Stimulated activated naive CD4-positive, alpha-beta T cell treated with Interleukin-2 at 50 U/mL for 16 hours (primary cell): ENCODE measurements around the gene SMCHD1.
"Not testable (repeated sequence)": the region's sequence is repeated elsewhere in the genome, so short reads cannot be mapped to it uniquely, and the experiment has no call there.

Experiments
- DNase-seq: peaks from one replicate; lab custom pipeline; 2025; lab: John Stamatoyannopoulos, UW

SMCHD1 gene

DNA sequence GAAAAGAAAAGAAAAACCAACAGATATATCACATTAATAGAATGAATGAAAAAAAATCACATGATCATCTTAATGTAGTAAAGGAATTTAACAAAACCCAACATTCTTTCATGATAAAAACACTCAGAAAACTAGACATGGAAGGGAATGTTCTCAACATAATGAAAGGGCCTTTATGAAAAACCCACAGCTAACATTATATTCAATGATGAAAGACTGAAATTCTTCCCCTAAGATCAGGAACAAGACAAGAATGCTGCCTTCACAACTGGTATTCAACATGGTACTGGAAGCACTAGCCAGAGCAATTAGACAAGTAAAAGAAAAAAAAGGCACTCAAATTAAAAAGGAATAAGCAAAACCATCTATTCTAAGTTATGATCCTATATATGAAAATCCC lies 162.8 kb downstream of the SMCHD1 start:
- DNase-seq: no peak

DNA sequence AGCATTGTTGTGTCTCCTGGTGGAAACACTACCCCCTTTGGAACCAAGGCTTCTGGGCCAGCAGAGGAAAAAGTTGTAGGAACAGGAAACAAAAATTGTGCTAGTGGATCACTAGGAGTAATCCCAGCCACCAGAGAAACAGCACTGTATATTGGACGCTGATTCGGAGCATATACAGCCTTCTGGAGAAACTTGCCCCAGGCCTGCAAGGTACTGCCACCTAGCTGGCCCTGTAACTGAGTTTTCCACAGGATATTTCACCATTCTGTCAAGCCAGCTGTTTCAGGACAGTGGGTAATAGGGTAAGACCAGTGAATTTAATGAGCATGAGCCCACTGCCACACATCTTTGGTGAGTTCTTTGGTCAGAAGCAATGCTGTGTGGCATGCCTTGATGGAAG lies 166.2 kb downstream of the SMCHD1 start:
- DNase-seq: no peak

DNA sequence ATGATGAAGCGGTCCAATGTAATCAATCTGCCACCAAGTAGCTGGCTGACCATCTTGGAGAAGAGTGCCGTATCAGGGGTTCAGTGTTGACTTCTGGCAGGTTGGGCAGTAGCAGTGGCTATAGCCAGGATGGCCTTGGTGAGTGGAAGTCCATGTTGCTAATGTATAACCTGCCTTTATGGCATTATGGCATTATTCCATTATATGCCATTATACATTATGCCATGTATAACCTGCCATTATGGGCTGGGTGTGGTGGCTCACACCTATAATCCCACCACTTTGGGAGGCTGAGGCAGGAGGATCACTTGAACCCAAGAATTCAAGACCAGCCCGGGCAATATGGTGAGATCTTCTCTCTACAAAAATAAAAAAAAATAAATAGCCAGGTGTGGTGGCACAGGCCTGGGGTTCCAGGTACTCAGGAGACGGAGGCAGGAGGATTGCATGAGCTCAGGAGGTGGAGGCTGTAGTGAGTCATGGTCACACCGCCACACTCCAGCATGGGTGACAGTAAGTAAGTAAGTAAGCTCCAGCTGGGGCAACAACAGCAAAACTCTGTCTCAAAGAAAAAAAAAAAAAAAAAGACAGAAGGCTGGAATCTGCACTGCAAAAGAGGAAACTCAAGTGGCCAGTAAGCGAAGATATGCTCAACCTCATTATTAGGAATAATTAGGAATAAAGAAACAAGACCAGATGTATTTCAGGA lies 166.8 kb downstream of the SMCHD1 start:
- DNase-seq: no peak

DNA sequence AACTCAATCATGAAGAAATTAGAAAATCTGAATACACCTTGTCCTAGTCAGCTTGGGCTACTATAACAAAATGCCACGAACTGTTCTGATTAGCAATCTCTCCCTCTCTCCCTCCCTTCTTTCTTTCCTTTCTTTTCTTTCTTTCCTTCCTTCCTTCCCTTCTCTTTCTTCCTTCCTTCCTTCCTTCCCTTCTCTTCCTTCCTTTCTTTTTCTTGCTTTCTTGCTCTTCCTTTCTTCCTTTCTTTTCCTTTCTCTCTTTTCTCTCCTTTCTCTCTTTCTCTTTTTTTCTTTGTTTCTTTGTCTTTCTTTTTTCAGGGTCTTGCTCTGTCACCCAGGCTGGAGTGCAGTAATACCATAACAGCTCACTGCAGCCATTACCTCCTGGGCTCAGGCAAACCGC lies 167.7 kb downstream of the SMCHD1 start:
- DNase-seq: no peak

DNA sequence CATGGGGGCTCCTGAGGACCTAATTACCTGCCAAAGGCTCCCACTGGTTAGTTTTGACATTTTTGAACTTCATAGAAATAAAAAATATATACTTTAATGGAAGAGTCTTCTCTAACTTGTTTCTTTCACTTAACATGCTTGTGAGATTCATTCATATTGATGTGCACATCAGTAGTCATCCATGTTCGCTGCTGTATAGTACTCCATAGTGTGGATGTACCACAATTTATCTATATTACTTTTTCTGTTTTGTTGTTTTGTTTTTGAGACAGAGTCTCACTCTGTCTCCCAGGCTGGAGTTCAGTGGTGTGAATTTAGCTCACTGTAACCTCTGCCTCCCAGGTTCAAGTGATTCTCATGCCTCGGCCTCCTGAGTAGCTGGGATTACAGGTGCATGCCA lies 168.4 kb downstream of the SMCHD1 start:
- DNase-seq: no peak

DNA sequence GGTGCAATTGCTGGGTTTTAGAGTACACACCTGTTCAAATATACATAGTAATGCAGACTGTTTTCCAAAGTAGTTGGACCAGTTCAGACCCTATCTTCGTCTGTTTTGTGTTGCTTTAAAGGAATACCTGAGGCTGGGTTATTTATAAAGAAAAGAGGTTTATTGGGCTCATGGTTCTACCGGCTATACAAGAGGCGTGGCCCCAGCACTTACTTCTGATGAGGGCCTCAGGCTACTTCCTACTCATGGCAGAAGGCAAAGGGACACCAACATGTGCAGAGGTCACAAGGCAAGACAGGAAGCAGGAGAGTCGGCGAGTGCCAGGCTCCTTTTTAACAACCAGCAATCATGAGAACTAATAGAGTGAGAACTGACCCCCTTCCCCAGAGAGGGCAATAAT lies 169.3 kb downstream of the SMCHD1 start:
- no peak for DNase-seq

DNA sequence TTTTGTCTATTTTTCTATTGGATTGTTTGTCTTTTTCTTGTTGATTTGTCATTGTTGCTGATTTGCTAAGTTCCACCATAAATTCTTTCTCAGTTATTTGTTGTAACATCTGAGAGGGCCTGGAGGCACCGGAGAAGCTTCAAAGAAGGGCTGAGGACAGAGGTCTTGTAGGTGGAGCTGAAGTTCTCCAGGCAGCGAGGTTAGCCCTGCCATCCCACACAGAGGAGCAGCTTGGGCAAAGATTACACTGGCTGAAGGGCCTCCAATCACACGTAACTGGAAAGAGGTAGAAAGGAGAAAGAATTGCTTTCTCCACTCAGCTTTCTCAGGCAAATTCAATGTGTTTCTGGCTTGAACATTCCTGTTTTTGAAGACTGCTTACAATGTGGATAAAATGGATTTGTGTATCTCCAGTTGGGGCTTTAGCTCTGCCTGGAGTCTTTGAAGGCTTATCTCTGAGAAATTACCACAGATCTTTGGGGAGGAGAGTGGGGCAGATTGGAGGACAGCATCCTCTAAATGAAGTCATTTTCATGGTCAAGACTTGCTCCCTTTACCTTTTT lies 170.2 kb downstream of the SMCHD1 start:
- no peak for DNase-seq

DNA sequence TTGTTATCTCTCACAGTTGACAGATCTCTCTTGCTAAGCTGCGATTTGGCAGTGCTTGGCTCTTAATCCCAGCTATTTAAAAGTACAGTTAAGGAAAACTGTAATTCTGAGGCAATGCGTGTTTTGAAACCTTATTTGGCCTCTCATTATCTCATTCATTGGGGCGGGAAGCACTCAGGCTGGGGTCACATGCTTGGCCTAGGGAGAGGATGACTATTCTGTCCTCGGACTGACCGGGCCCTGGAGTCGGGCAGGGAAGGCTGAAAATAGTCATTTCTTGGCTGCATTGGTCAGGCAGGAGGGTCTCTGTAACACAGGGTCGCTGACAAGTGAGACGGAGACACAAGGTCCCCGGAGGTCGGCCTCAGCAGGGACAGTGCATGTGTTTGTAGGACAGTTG lies 171.1 kb downstream of the SMCHD1 start:
- DNase-seq: no peak

DNA sequence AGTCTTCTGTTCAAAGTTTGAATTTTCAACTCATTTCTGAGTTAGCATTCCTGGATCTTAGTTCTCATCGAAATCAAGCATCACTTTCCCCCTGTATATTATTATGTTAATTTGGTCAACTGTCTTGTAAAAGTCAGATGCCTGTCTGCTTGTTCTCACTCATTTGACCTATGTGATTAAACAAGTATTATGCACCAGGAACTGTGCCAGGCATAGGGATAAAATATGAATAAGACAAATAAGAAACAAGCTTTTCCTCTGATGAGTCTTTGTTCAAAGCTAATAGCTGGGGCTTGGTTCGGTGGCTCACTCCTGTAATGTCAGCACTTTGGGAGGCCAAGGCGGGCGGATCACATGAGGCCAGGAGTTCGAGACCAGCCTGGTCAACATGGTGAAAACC lies 171.5 kb downstream of the SMCHD1 start:
- DNase-seq: no peak

DNA sequence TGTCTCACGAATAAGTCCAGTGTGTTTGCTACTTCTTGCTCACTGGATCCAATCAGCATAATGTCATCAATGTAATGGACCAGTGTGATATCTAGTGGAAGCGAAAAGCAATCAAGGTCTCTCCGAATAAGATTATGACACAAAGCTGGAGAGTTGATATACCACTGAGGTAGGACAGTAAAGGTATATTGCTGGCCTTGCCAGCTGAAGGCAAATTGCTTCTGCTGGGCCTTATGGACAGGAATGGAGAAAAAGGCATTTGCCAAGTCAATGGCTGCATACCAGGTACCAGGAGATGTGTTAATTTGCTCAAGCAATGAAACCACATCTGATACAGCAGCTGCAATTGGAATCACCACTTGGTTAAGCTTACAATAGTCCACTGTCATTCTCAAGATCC lies 180.6 kb downstream of the SMCHD1 start:
- not testable (repeated sequence) for DNase-seq

DNA sequence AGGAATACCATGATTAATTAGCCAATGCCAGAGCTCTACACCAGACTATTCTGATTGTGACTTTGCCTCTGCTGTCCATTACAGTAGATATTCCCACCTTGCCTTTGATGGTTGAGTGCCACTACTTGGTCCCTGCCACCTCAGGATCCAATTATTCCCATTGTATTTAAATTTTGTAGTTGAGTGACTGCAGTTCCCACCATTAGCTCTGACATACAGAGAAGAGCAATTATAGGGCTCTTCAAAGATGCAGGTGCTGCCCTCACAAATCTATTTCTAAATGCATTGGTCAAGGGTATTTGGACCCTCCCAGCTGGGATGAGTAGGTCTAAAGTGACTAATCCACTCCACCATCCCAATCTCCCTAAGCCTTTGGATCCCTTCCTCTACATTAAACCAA lies 181.8 kb downstream of the SMCHD1 start:
- not testable (repeated sequence) for DNase-seq

DNA sequence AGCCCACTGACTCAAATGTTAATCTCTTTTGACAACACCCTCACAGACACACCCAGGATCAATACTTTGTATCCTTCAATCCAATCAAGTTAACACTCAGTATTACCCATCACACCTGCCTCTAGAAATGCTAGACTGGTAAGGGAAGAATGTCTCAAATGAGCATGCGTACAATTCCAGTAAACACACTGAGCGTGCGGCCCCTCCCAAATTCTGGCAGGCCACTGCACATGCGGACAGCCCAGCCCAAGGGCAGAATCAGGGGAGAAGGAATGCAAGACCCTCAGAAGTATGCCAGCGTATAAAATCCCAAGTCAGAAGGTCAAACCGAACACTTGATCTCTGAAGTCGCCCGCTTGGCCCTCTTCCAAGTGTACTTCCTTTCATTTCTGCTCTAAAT lies 183.7 kb downstream of the SMCHD1 start:
- no peak for DNase-seq

DNA sequence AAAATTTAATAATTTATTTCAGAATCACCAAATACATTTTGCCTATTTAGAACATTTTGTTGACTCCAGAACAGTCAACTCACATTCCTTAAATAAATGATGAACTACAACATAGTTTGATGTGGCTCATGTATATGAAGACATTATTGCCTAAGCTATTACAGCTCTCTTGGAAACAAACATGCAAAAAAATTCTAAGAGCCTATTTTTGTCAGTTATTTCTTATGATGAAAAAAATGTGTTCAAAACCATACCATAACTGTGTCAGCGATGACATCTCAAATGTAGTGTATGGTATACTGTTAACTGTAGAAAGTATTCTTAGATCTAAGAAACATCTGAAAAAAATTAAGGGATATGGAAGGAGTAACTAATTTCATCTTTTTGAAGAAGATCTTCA lies 185.0 kb downstream of the SMCHD1 start:
- no peak for DNase-seq

DNA sequence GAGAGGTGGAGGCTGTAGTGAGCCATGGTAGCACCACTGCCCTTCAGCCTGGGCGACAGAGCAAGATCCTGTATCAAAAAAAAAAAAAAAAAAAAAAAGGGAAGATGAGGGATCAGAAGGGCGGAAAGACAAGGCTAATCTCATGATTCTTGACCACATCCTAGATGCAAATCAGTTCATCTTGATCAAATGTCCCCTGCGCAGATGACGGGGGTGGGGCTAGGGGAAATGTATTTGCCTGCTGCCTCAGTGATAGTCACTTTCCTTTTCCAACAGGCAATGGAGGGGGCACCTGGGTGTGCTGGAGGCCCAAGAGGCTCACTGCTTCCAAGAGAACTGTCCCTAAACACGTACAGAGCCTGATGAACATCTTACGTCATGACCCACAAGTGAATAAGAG lies 187.6 kb downstream of the SMCHD1 start:
- DNase-seq: no peak

DNA sequence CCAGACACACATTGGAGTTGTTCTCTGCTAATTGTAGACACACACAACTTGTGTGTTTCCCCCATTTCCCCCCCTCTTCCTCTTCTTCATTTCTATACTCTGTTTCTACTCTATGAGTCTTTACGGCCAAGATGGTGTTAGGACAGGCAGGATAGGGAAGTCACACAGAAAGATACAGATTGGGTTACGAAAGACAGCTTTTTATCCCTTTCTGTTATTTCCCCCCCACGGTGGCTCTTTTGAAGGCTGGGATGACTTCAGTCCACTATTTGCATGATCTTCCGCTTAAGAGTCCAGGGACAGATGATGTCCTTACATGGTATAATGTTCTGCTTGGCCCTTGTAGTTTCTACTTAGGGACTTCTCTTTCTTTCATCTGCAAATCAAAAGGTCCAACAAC lies 189.6 kb downstream of the SMCHD1 start:
- no peak for DNase-seq

DNA sequence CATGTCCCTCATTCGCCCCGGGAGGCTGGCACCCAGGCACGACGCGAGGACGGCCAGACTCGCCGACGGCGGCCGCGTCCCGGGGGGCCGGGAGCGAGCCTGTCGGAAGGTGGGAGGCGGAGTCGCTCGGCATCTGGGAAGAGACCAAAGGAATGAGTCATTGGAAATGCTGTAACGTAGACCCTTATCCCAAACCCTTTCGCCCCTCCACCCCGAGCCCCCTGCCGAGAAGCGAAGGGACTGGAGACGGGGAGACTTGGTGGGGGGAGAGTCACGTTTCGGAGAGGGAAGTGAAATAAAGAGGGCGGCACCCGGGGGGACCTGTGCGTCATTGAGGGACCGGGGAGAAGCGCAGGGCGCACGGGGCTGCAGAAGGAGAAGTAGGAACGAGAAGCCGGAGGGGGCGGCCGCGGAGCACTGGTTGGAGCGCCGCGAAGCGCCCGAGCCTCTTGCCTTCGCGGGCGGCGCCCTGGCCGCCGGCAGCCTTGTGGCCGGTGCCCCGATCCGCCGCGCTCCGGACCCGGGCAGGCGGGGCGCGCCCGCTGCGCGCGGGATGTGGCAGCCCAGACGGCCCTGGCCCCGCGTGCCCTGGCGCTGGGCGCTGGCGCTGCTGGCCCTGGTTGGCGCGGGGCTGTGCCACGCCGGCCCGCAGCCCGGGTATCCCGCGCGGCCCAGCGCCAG lies 191.2 kb downstream of the SMCHD1 start, which contains the start of gene EMILIN2:
Gene EMILIN2 (plus strand): TSS at position 371 of the 681 bp plus-strand sequence. CDS start 183 bp downstream, at position 554.
- DNase-seq: no peak

DNA sequence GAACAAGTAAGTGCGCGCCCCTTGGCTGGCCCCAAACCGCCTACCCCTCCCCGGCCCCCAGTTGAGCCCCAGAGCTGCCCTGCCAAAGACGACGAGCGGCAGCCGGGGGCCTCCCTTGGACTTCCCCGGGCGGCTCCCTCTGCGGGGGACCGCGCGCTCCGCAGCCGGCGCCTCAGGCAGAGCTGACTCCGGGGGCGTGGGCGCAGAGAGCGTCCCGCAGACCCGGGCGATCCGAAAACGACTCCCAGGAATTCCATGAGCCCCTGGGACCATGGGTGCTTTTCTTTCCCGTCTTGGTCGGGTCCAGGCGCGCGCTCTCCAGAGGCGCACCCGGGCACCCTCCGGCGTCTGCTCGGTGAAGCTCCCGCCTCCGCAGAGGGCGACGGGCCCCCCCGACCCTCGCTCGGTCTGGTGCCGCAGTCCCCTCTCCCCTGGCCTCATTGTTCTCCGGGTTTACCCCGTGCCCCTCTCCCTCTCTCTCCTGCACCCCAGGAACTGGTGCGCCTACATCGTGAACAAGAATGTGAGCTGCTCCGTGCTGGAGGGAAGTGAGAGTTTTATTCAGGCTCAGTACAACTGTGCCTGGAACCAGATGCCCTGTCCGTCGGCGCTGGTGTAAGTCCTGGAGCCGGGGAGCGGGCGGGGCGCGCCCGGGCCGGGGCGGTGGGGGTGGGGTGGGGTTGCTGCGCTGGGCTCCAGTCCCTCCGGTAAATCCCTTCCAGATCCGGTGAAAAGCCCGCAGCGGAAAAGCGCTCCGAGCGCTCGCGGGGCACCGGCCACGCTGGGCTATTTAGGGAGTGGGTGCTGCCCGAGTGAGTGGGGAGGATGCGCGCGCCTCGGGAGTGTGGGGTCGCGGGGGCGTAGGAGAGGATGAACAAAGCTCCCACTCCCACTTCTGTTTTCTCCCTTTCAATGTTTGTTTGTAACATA lies 192.1 kb downstream of the SMCHD1 start:
- no peak for DNase-seq

DNA sequence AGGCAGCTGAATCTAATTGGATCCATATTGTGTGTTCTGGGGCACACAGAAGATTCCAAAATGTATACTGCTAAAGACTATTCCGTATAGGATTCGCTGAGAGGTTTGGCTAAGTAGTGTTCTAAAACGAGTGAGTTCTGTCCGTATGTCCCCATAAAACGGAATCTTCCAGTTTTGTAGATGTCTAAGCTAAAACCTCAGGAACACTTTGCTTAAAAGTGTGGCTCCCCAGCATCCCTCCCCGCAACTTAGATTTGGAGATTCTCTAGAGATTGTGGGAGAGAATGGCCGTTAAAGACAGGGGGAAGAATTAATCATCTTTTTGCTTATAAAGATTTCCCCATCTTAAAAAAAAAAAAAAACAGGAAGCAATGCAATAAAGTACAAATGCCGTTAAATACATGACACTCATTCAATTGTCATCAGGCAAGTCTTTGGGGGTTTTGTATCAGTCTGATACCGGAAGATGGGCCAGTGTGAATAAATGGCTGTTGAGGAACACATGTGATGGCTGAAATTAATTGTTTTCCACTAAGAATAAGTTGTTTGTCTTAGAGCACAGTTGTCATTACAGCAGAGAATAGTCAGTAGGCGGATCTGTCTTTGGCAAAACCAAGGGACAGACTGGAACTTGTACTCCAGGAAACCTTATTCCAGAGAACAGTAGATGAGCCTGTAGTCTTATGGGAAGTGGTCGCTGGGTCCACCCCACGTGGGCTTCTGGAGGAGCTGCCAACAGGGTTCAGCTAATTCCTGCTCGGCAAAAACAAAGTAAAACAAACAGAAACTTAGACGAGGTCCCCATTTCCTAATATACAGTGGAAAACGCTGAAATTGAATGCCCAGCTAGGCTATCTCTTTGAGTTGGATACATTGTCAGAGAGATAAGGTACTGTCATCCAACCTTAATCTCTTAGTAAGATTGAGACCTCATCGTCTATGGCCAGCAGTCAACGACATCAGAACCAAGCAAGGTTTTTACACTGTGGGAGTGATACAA lies 193.0 kb downstream of the SMCHD1 start:
- DNase-seq: no peak

DNA sequence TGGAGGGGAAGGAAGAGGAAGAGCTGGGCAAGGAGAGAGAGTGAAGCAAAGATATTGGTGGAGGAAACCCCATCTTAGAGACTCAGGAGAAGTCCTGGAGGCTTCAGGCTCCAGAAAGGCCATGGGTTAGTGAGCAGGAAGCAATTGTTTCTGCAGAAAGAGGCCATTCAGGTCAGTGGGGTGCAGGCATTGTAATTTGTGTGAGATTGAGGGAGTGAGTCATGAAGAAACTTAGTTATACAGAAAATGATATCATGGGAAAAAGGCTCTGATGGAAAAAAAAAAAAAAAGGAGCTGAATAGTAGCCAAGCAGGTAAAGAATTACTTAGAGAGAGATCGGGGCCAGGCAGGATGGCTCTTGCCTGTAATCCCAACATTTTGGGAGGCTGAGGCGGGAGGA lies 195.3 kb downstream of the SMCHD1 start:
- DNase-seq: no peak

DNA sequence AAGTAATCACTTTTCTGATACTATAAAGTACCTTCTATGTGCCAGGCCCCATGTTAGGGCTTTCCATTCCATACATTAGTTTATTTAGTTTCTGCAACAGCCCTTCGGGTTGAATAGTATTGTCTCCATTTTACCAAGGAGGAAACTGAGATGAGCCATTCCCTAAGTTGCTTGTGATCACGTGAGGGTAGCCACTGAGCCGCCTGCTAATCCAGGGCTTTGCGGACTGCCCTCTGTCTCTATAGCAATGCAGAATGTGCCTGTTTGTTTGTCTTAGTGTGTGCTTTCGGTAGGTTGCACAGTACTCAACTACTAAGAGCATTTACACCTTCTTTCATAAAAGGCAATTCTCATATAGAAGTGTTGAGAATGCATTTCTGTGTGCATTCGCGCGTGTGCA lies 196.2 kb downstream of the SMCHD1 start:
- DNase-seq: no peak

DNA sequence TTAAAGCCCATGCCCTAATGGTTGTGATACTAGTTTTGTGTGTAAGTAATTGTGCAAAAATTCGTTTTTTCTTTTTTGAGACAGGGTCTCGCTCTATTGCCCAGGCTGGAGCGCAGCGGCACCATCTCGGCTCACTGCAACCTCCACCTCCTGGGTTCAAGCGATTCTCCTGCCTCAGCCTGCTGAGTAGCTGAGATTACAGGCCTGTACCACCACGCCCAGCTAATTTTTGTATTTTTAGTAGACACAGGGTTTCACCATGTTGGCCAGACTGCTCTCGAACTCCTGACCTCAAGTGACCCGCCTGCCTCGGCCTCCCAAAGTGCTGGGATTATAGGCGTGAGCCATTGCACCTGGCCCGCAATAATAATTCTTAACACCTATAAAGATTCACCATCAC lies 196.9 kb downstream of the SMCHD1 start:
- DNase-seq: not testable (repeated sequence)
